ENCODE results near the gene KLHDC7B. TPM values are rescaled to one million over a fixed set of nuclear protein-coding genes. Genes with fewer than 3 reads are reported as not detected.

Gene KLHDC7B
- total and polyA plus RNA-seq, 12 donors: 0.06 to 0.69 (median 0.19) TPM; not detected in 2

- intact Hi-C loops (cut with DNase I): no loop called here
- peak within 1 kb of the TSS; percentile 6 to 97 (median 92) for H3K27ac ChIP-seq
- peak in 6 of 7 donors; percentile 88 to 94 (median 92) for DNase-seq
- peaks cover 8 to 25% of the 10 kb centered on the region in 2 donors for H3K4me1 ChIP-seq (replicated peaks in 1 of 2)
- peak within 1 kb of the TSS; percentile 71 to 97 (median 91) for H3K4me3 ChIP-seq
- H3K9me3 ChIP-seq (replicated peaks in 1 of 3): no peaks in the 10 kb centered on the region
- WGBS, 4 donors: 0 to 6% (median 1%) methylated on average over 6 to 55 of the region's 62 CpGs
- peaks cover 0 to 31% of the 10 kb centered on the region in 2 donors for H3K36me3 ChIP-seq (replicated peaks in 1 of 2)
- TF ChIP-seq POLR2A (IDR thresholded peaks at IDR 0.05): peak; percentile 8 to 47
- TF ChIP-seq, protein P1, sequence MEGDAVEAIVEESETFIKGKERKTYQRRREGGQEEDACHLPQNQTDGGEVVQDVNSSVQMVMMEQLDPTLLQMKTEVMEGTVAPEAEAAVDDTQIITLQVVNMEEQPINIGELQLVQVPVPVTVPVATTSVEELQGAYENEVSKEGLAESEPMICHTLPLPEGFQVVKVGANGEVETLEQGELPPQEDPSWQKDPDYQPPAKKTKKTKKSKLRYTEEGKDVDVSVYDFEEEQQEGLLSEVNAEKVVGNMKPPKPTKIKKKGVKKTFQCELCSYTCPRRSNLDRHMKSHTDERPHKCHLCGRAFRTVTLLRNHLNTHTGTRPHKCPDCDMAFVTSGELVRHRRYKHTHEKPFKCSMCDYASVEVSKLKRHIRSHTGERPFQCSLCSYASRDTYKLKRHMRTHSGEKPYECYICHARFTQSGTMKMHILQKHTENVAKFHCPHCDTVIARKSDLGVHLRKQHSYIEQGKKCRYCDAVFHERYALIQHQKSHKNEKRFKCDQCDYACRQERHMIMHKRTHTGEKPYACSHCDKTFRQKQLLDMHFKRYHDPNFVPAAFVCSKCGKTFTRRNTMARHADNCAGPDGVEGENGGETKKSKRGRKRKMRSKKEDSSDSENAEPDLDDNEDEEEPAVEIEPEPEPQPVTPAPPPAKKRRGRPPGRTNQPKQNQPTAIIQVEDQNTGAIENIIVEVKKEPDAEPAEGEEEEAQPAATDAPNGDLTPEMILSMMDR (IDR thresholded peaks at IDR 0.05): peak in 1 of 6 experiments; percentile 5
- H3K27me3 ChIP-seq: no peaks in the 10 kb centered on the region
Observed at GRCh38 chr22:50507421-50507990, 38.2 kb upstream of the KLHDC7B start, which contains the start of gene LMF2. Gene LMF2 (minus strand): TSS chr22:50507702. CDS start chr22:50507675, 27 bp downstream.

DNA sequence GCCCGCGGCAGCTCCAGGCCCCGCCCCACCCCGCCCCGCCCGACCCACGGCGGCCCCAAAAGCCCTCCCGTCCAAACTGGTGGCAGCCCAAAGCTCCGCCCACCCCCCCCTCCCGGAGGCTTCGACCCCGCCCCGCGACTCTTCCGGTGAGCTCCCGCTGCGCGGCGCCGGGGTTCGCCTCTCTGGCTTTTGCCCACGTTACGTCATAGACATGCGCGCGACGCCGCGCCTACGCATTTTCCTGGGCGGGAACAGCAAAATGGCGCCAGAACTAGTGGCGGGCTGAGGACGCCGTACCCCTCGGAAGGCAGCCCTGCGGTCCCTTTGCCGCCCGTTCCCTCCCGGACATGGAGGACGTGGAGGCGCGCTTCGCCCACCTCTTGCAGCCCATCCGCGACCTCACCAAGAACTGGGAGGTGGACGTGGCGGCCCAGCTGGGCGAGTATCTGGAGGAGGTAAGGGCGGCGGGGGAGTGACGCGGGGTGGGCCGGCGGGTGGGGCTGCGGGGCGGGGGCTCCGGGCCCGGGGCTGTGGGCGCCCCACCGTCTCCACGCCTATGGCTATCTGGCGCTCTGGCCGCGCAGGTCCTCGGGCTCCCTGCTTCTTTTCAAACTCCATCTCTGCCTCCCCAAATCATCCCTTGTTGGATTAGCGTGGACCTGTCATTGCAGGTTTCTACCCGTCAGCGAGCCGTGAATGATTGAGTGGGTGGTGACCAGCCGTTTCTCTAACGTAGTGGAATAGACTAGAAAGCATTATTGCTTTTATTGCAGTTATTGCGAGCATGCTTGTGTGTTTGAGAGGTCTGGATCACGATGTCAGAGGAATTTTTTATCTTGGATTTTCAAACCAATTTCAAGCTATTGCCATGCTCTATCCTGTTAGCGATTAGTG, 37.5 kb upstream of the KLHDC7B start, which contains the start of gene NCAPH2:
Gene NCAPH2, plus strand, starts transcription at position 234 of the 894 bp plus-strand sequence. Its CDS starts 114 bp downstream, at position 348.
- peak within 1 kb of the TSS; percentile 71 to 97 (median 91) for H3K4me3 ChIP-seq
- peak within 1 kb of the TSS; percentile 6 to 97 (median 92) for H3K27ac ChIP-seq
- no peaks in the 10 kb centered on the region for H3K9me3 ChIP-seq (replicated peaks in 1 of 3)
- peaks cover 0 to 23% of the 10 kb centered on the region in 2 donors for H3K36me3 ChIP-seq (replicated peaks in 1 of 2)
- intact Hi-C loops (cut with DNase I): no loop called here
- DNase-seq: peak; percentile 95 to 98 (median 97)
- H3K4me1 ChIP-seq (replicated peaks in 1 of 2): peaks cover 8 to 25% of the 10 kb centered on the region in 2 donors
- H3K27me3 ChIP-seq: no peaks in the 10 kb centered on the region
- TF ChIP-seq POLR2A (IDR thresholded peaks at IDR 0.05): peak; percentile 77 to 81
- TF ChIP-seq, protein P1 (IDR thresholded peaks at IDR 0.05): no peak
- 1 to 3% (median 1%) methylated on average over 9 to 76 of the region's 76 CpGs for WGBS, 4 donors

- intact Hi-C loops (cut with DNase I): no loop called here
- no peak for DNase-seq
- Histone ChIP-seq H3K36me3 (replicated peaks in 1 of 2) (peaks cover 0 to 19% of the 10 kb centered on the region in 2 donors), H3K27me3 (no peaks in the 10 kb centered on the region), H3K27ac (peak overlapping the region in 4 of 5 donors; percentile 91 to 97 (median 93)), H3K4me1 (replicated peaks in 1 of 2) (peaks cover 8 to 25% of the 10 kb centered on the region in 2 donors), H3K9me3 (replicated peaks in 1 of 3) (no peaks in the 10 kb centered on the region), H3K4me3 (peak overlapping the region in 1 of 4 donors; percentile 96)
- 7 to 21% (median 16%) methylated on average over 3 of the region's 3 CpGs for WGBS, 4 donors
- TF ChIP-seq, protein P1 (IDR thresholded peaks at IDR 0.05): no peak
- TF ChIP-seq POLR2A (IDR thresholded peaks at IDR 0.05): no peak
Observed at GRCh38 chr22:50508897-50509296, 36.8 kb upstream of the KLHDC7B start.

GRCh38 chr22:50513175-50513574, 32.5 kb upstream of the KLHDC7B start:
- 90 to 96% (median 94%) methylated on average over 8 to 15 of the region's 15 CpGs for WGBS, 4 donors

More at GRCh38 chr22:50513175-50513574, 32.5 kb upstream of the KLHDC7B start:
- no peak overlapping the region for H3K27ac ChIP-seq
- no peaks in the 10 kb centered on the region for H3K27me3 ChIP-seq
- H3K36me3 ChIP-seq (replicated peaks in 1 of 2): peaks cover 0 to 9% of the 10 kb centered on the region in 2 donors
- intact Hi-C loops (cut with DNase I): no loop called here
- no peak overlapping the region for H3K4me3 ChIP-seq
- H3K4me1 ChIP-seq (replicated peaks in 1 of 2): peaks cover 0 to 11% of the 10 kb centered on the region in 2 donors
- no peak for DNase-seq
- no peak for TF ChIP-seq POLR2A (IDR thresholded peaks at IDR 0.05)
- TF ChIP-seq, protein P1 (IDR thresholded peaks at IDR 0.05): no peak
- H3K9me3 ChIP-seq (replicated peaks in 1 of 3): no peaks in the 10 kb centered on the region

Data from adrenal gland (tissue), 12 donors.